Astrocyte (in vitro differentiated cells and primary cell): ENCODE results near the gene CPEB3. TPM values are rescaled to one million over a fixed set of nuclear protein-coding genes. Genes with fewer than 3 reads are reported as not detected.
"Not testable (repeated sequence)": the region's sequence is repeated elsewhere in the genome, so short reads cannot be mapped to it uniquely, and the experiment has no call there.

ENCODE experiments used
- DNase-seq: peaks from one replicate; pipeline ENCODE4 v3.0.0-alpha.2; 2010; ENCODE audit warnings: low read depth
- FAIRE-seq: peaks from 2 replicates; lab custom pipeline; 2011; peaks lifted over from hg19 to GRCh38; lab: Jason Lieb, UNC
- H2AFZ ChIP-seq: 2 replicates; pipeline ENCODE4 v1.6.0; 2012; ENCODE audit warnings: low read depth, low read length, inconsistent platforms
- H3K27ac ChIP-seq: 2 replicates; pipeline ENCODE4 v1.5.1; 2011; ENCODE audit warnings: low read depth, low read length, inconsistent platforms
- H3K27me3 ChIP-seq: 2 replicates; pipeline ENCODE4 v1.6.0; 2011; ENCODE audit warnings: low read length, inconsistent platforms; ENCODE audit not compliant: insufficient read depth
- H3K36me3 ChIP-seq: 2 replicates; pipeline ENCODE4 v1.5.1; 2011; ENCODE audit warnings: low read length, inconsistent platforms; ENCODE audit not compliant: insufficient read depth
- H3K4me1 ChIP-seq: 2 replicates; pipeline ENCODE4 v1.5.1; 2011; ENCODE audit warnings: low read length, inconsistent platforms; ENCODE audit not compliant: insufficient read depth
- H3K4me2 ChIP-seq: 2 replicates; pipeline ENCODE4 v1.6.0; 2012; ENCODE audit warnings: low read length, inconsistent platforms
- H3K4me3 ChIP-seq: 2 replicates; pipeline ENCODE4 v1.5.1; 2011; ENCODE audit warnings: low read depth, mild to moderate bottlenecking, low read length, inconsistent platforms; ENCODE audit not compliant: insufficient read depth
- H3K79me2 ChIP-seq: 2 replicates; pipeline ENCODE4 v1.6.0; 2012; ENCODE audit warnings: mild to moderate bottlenecking, low read length, inconsistent platforms; ENCODE audit not compliant: insufficient read depth
- H3K9ac ChIP-seq: 2 replicates; pipeline ENCODE4 v1.6.0; 2012; ENCODE audit warnings: mild to moderate bottlenecking, low read length, inconsistent platforms
- H3K9me3 ChIP-seq: 2 replicates; pipeline ENCODE4 v1.5.1; 2012; ENCODE audit warnings: low read depth, mild to moderate bottlenecking, low read length, inconsistent platforms; ENCODE audit not compliant: insufficient read depth
- H4K20me1 ChIP-seq: 2 replicates; pipeline ENCODE4 v1.6.0; 2012; ENCODE audit warnings: low read length, inconsistent platforms; ENCODE audit not compliant: insufficient read depth
- H3K27ac Mint-ChIP-seq: one replicate; pipeline ENCODE4 v1.8.0; 2021; ENCODE audit warnings: mild to moderate bottlenecking, mixed read lengths; ENCODE audit not compliant: unreplicated experiment
- H3K27me3 Mint-ChIP-seq: one replicate; pipeline ENCODE4 v1.8.0; 2021; ENCODE audit warnings: low read depth, mixed read lengths; ENCODE audit not compliant: unreplicated experiment
- H3K36me3 Mint-ChIP-seq: one replicate; pipeline ENCODE4 v1.8.0; 2021; ENCODE audit warnings: low read depth, mixed read lengths; ENCODE audit not compliant: unreplicated experiment
- H3K4me1 Mint-ChIP-seq: one replicate; pipeline ENCODE4 v1.8.0; 2021; ENCODE audit warnings: low read depth, mixed read lengths; ENCODE audit not compliant: unreplicated experiment
- H3K4me3 Mint-ChIP-seq: one replicate; pipeline ENCODE4 v1.8.0; 2021; ENCODE audit warnings: mild to moderate bottlenecking, moderate library complexity, mixed read lengths; ENCODE audit not compliant: unreplicated experiment
- H3K9me3 Mint-ChIP-seq: one replicate; pipeline ENCODE4 v1.8.0; 2021; ENCODE audit warnings: mild to moderate bottlenecking, mixed read lengths; ENCODE audit not compliant: unreplicated experiment
- CTCF ChIP-seq: IDR thresholded peaks from 2 replicates; pipeline ENCODE4 v1.5.1; 2011; ENCODE audit warnings: low read depth, mild to moderate bottlenecking, inconsistent platforms, low read length, moderate library complexity; ENCODE audit not compliant: insufficient read depth
- EZH2 ChIP-seq: IDR thresholded peaks from 2 replicates; pipeline ENCODE4 v1.6.1; 2012; ENCODE audit warnings: mild to moderate bottlenecking, low read length, inconsistent platforms; ENCODE audit not compliant: insufficient read depth
- total RNA-seq: library from RNA; stranded (reverse); gene quantifications from 2 replicates; pipeline ENCODE4 v1.2.1, GENCODE V29; 2021

The CPEB3 gene
- total RNA-seq, 1 donor from 2014 or later, result 1.6 TPM

DNA sequence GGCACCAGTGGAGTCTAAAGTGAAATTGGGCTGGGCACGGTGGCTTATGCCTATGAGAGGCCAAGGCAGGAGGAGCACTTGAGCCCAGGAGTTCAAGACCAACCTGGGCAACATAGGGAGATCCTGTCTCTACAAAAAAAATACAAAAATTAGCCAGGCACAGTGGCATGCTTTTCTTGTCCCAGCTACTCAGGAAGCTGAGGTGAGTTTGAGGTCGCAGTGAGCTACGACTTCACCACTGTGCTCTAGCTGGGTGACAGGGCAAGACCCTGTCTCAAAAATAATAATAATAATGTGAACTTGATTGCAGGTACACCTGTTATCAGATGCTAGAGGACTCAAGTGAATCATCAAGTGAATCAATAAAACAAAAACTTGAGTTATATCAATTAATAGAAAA lies 259.3 kb downstream of the CPEB3 start:
- no peak overlapping the region for H2AFZ ChIP-seq
- H3K4me3 ChIP-seq, result no peak overlapping the region
- H3K79me2 ChIP-seq, result no peaks in the 10 kb centered on the region
- Mint-ChIP-seq H3K36me3 (peaks cover 10% of the 10 kb centered on the region), H3K9me3 (no peaks in the 10 kb centered on the region), H3K27me3 (no peaks in the 10 kb centered on the region), H3K27ac (no peak overlapping the region), H3K4me3 (no peak overlapping the region), H3K4me1 (no peaks in the 10 kb centered on the region)
- FAIRE-seq, result no peak
- no peaks in the 10 kb centered on the region for H3K27me3 ChIP-seq
- no peak overlapping the region for H3K27ac ChIP-seq
- no peaks in the 10 kb centered on the region for H4K20me1 ChIP-seq
- no peaks in the 10 kb centered on the region for H3K9me3 ChIP-seq
- no peak for DNase-seq
- no peak for TF ChIP-seq EZH2
- TF ChIP-seq CTCF, result no peak
- H3K4me1 ChIP-seq, result no peaks in the 10 kb centered on the region
- H3K4me2 ChIP-seq, result no peak overlapping the region
- H3K36me3 ChIP-seq, result peaks cover 24% of the 10 kb centered on the region
- H3K9ac ChIP-seq, result no peak overlapping the region

GRCh38 chr10:92027141-92027540 lies 263.7 kb downstream of the CPEB3 start:
- H2AFZ ChIP-seq, result no peak overlapping the region
- FAIRE-seq (no peak), DNase-seq (no peak)
- H3K4me2 ChIP-seq, result no peak overlapping the region
- H3K4me3 ChIP-seq, result no peak overlapping the region
- no peaks in the 10 kb centered on the region for H4K20me1 ChIP-seq
- no peak overlapping the region for H3K9ac ChIP-seq
- Mint-ChIP-seq H3K4me1 (no peaks in the 10 kb centered on the region), H3K27me3 (no peaks in the 10 kb centered on the region), H3K27ac (no peak overlapping the region), H3K36me3 (peaks cover 15% of the 10 kb centered on the region), H3K4me3 (no peak overlapping the region), H3K9me3 (no peaks in the 10 kb centered on the region)
- H3K4me1 ChIP-seq, result peaks cover 4% of the 10 kb centered on the region
- TF ChIP-seq EZH2 (no peak), CTCF (no peak)
- no peak overlapping the region for H3K27ac ChIP-seq
- no peaks in the 10 kb centered on the region for H3K79me2 ChIP-seq
- H3K36me3 ChIP-seq, result peaks cover 31% of the 10 kb centered on the region
- H3K9me3 ChIP-seq, result no peaks in the 10 kb centered on the region
- no peaks in the 10 kb centered on the region for H3K27me3 ChIP-seq

- not testable (repeated sequence) for H3K4me3 Mint-ChIP-seq, H3K9me3 Mint-ChIP-seq, H3K9ac ChIP-seq, H3K27ac Mint-ChIP-seq, H3K9me3 ChIP-seq, DNase-seq, H3K4me1 ChIP-seq, H3K27ac ChIP-seq, FAIRE-seq, H2AFZ ChIP-seq, H3K4me2 ChIP-seq, H3K27me3 Mint-ChIP-seq, H4K20me1 ChIP-seq, H3K27me3 ChIP-seq, H3K4me3 ChIP-seq, H3K79me2 ChIP-seq, H3K4me1 Mint-ChIP-seq
- peaks cover 12% of the 10 kb centered on the region for H3K36me3 Mint-ChIP-seq
- H3K36me3 ChIP-seq, result peaks cover 36% of the 10 kb centered on the region
Measured at GRCh38 chr10:92025340-92025739, 265.5 kb downstream of the CPEB3 start.
